IMR-90 (cell line): ENCODE results near the gene TAGLN3.

Source experiments
- BHLHE40 ChIP-seq: fragments of 150-350 bp; IDR thresholded peaks from 2 replicates; pipeline ENCODE4 v1.6.1; 2016; ENCODE audit warnings: mild to moderate bottlenecking, low read depth, low read length
- CEBPB ChIP-seq: IDR thresholded peaks from 2 replicates; pipeline ENCODE4 v1.6.1; 2012; ENCODE audit warnings: low read depth, low read length, improper control_type of control experiment
- CTCF ChIP-seq: conservative IDR thresholded peaks from 2 replicates; pipeline ENCODE4 v1.5.1; 2012; ENCODE audit warnings: mild to moderate bottlenecking, low read depth, low read length, improper control_type of control experiment
- ELK1 ChIP-seq: fragments of 150-350 bp; IDR thresholded peaks from 2 replicates; pipeline ENCODE4 v1.6.1; 2016; ENCODE audit warnings: low read depth, mild to moderate bottlenecking, low read length, moderate library complexity, borderline replicate concordance
- MXI1 ChIP-seq: IDR thresholded peaks from 2 replicates; pipeline ENCODE4 v1.6.1; 2012; ENCODE audit warnings: low read depth, mild to moderate bottlenecking, low read length, moderate library complexity, borderline replicate concordance
- POLR2A ChIP-seq: IDR thresholded peaks from 2 replicates; pipeline ENCODE4 v1.6.1; 2012; ENCODE audit warnings: mild to moderate bottlenecking, low read depth, low read length

GRCh38 chr3:111965484-111965883, 33.2 kb upstream of the TAGLN3 start:
- no peak for TF ChIP-seq CTCF
- no peak for TF ChIP-seq POLR2A
- no peak for TF ChIP-seq BHLHE40
- no peak for TF ChIP-seq ELK1
- no peak for TF ChIP-seq MXI1
- no peak for TF ChIP-seq CEBPB
